ENCODE data around the gene CENPN. TPM values are rescaled to one million over a fixed set of nuclear protein-coding genes. Genes with fewer than 3 reads are reported as not detected.

CENPN gene
- polyA plus RNA-seq, 1 donor (not counting 4 experiments of a cell fraction or from before 2014, with no cell fraction given), result 29.2 TPM

- Histone ChIP-seq H3K4me1 (ENCODE audit: control insufficient read depth, extremely low read depth, insufficient read depth, low read length) (peaks cover 8% of the 10 kb centered on the region), H3K36me3 (ENCODE audit: control insufficient read depth in 2 of 2, extremely low read depth in 1 of 2, insufficient read depth in 2 of 2, low read length in 2 of 2) (peaks cover 9 to 13% of the 10 kb centered on the region in 2 experiments), H3K4me3 (ENCODE audit: control insufficient read depth in 2 of 3, extremely low read depth in 1 of 3, insufficient read depth in 2 of 3, low read depth in 1 of 3, low read length in 3 of 3) (no peak overlapping the region), H3K27me3 (ENCODE audit: control insufficient read depth, extremely low read depth, insufficient read depth, low read length) (no peaks in the 10 kb centered on the region), H3K4me2 (ENCODE audit: control insufficient read depth, extremely low read depth, insufficient read depth, low read depth, low read length) (no peak overlapping the region), H3K9me1 (ENCODE audit: control insufficient read depth, extremely low read depth, insufficient read depth, low read length) (no peaks in the 10 kb centered on the region), H3K79me2 (ENCODE audit: control insufficient read depth, insufficient read depth, low read length) (peaks cover 31% of the 10 kb centered on the region), H3K9ac (ENCODE audit: control insufficient read depth, extremely low read depth, insufficient read depth, low read length) (no peak overlapping the region), H3K27ac (ENCODE audit: control insufficient read depth, insufficient read depth, low read length) (no peak overlapping the region), H2AFZ (ENCODE audit: control insufficient read depth, low read length) (no peak overlapping the region), H4K20me1 (ENCODE audit: control insufficient read depth, extremely low read depth, insufficient read depth, low read length) (no peaks in the 10 kb centered on the region), H3K9me3 (ENCODE audit: control insufficient read depth, low read depth, low read length) (no peaks in the 10 kb centered on the region)
- TF ChIP-seq CTCF (optimal IDR thresholded peaks at IDR 0.05 in 1 of 3, IDR thresholded peaks at IDR 0.05 in 1 of 3, conservative IDR thresholded peaks at IDR 0.05 in 1 of 3; ENCODE audit: extremely low read depth in 1 of 3, insufficient read depth in 2 of 3, low read length in 3 of 3), result no peak
- dilution Hi-C loops (cut with MboI; ENCODE audit: extremely low pct_ligation_motif_present, low sequenced_read_pairs), result no loop called here
- DNase-seq (ENCODE audit: low read depth, low spot score) (no peak), FAIRE-seq (no peak)
These were observed 33.8 kb downstream of the CENPN start for GRCh38 chr16:81040842-81041241.

DNA sequence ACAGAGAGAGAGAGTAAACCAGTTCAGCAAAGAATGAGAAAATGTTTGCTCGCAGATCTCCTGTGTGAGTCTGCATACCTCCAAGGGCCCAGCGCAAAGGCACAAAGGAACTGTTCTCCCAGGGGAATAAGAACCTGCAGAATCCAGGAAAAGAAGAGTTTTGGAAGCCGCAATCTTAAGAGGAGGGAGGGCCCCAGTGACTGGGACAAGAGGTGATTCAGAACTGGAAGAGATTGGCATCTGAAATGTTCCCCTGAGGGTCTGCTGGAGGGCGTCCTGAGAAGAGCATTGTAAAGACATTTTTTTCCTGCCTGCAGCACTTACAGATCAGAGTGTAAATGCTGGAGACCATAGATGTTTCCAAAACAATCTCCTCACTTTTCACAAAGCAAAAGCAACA is 34.7 kb downstream of the CENPN start:
- dilution Hi-C loops (cut with MboI; ENCODE audit: extremely low pct_ligation_motif_present, low sequenced_read_pairs), result no loop called here
- Histone ChIP-seq H3K27me3 (ENCODE audit: control insufficient read depth, extremely low read depth, insufficient read depth, low read length) (no peaks in the 10 kb centered on the region), H3K79me2 (ENCODE audit: control insufficient read depth, insufficient read depth, low read length) (peaks cover 23% of the 10 kb centered on the region), H3K4me3 (ENCODE audit: control insufficient read depth in 2 of 3, extremely low read depth in 1 of 3, insufficient read depth in 2 of 3, low read depth in 1 of 3, low read length in 3 of 3) (no peak overlapping the region), H3K9me3 (ENCODE audit: control insufficient read depth, low read depth, low read length) (no peaks in the 10 kb centered on the region), H3K27ac (ENCODE audit: control insufficient read depth, insufficient read depth, low read length) (no peak overlapping the region), H3K4me1 (ENCODE audit: control insufficient read depth, extremely low read depth, insufficient read depth, low read length) (peaks cover 6% of the 10 kb centered on the region), H3K9me1 (ENCODE audit: control insufficient read depth, extremely low read depth, insufficient read depth, low read length) (no peaks in the 10 kb centered on the region), H3K36me3 (ENCODE audit: control insufficient read depth in 2 of 2, extremely low read depth in 1 of 2, insufficient read depth in 2 of 2, low read length in 2 of 2) (peaks cover 9 to 13% of the 10 kb centered on the region in 2 experiments), H3K4me2 (ENCODE audit: control insufficient read depth, extremely low read depth, insufficient read depth, low read depth, low read length) (no peak overlapping the region), H3K9ac (ENCODE audit: control insufficient read depth, extremely low read depth, insufficient read depth, low read length) (no peak overlapping the region), H4K20me1 (ENCODE audit: control insufficient read depth, extremely low read depth, insufficient read depth, low read length) (no peaks in the 10 kb centered on the region), H2AFZ (ENCODE audit: control insufficient read depth, low read length) (no peak overlapping the region)
- DNase-seq (ENCODE audit: low read depth, low spot score) (no peak), FAIRE-seq (no peak)
- TF ChIP-seq EZH2 (IDR thresholded peaks at IDR 0.05; ENCODE audit: low read length) (no peak), CTCF (optimal IDR thresholded peaks at IDR 0.05 in 1 of 3, IDR thresholded peaks at IDR 0.05 in 1 of 3, conservative IDR thresholded peaks at IDR 0.05 in 1 of 3; ENCODE audit: extremely low read depth in 1 of 3, insufficient read depth in 2 of 3, low read length in 3 of 3) (no peak)

Data from keratinocyte (primary cell).